Erythroblast (primary cell): ENCODE measurements around the gene KLF2.

ENCODE experiments used
- GATA1 ChIP-seq: IDR thresholded peaks from 2 replicates; pipeline ENCODE4 v1.6.1; 2011; ENCODE audit warnings: low read depth, mild to moderate bottlenecking, control low read depth, low read length, moderate library complexity
- POLR2A ChIP-seq: IDR thresholded peaks from 2 replicates; pipeline ENCODE4 v1.6.1; 2011; ENCODE audit warnings: mild to moderate bottlenecking, low read length

GRCh38 chr19:16363852-16364230, 39.2 kb downstream of the KLF2 start:
- no peak for TF ChIP-seq POLR2A
- TF ChIP-seq GATA1 = no peak
